ENCODE results near the gene TM7SF2.

DNA sequence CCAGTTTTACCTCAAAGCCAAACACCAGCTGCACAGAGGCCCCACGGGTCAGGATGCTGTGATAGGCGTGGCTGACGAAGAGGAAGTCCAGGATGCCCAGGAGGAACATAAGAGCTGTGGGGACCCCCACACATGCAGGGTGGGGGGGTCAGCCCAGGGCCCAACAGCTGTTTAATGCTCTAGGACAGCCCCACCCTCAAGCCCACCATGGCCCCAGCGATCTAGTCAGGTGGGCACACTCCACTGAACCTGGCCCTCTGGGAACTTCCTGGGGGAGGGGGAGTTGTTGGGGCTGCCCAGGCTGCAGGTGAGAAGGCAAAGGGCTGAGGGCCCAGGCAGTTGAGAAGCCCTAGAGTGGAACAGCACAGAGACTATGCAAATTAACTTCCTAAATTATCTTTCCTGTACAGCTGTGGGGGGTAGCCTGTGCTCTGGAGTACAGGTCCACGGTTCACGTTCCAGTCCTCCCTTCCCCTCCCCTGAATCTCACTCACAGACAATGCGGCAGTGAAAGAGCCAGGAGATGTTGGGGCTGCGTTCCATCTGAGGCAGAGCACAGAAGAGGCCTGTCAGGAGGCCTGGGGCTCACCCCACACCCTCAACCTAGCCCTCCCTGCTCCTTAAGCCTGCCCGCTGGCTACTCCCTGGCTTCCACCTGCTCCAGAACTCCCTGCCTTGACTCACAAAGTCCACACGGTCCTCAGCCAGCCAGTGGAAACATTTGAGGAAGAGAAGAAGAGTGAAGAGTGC is 20.7 kb downstream of the TM7SF2 start:
- TF ChIP-seq, protein P1, sequence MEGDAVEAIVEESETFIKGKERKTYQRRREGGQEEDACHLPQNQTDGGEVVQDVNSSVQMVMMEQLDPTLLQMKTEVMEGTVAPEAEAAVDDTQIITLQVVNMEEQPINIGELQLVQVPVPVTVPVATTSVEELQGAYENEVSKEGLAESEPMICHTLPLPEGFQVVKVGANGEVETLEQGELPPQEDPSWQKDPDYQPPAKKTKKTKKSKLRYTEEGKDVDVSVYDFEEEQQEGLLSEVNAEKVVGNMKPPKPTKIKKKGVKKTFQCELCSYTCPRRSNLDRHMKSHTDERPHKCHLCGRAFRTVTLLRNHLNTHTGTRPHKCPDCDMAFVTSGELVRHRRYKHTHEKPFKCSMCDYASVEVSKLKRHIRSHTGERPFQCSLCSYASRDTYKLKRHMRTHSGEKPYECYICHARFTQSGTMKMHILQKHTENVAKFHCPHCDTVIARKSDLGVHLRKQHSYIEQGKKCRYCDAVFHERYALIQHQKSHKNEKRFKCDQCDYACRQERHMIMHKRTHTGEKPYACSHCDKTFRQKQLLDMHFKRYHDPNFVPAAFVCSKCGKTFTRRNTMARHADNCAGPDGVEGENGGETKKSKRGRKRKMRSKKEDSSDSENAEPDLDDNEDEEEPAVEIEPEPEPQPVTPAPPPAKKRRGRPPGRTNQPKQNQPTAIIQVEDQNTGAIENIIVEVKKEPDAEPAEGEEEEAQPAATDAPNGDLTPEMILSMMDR (IDR thresholded peaks at IDR 0.05): no peak
- TF ChIP-seq POLR2A (IDR thresholded peaks at IDR 0.05): no peak
